Keratinocyte (primary cell): ENCODE results near the gene AKAP13.

ENCODE experiments used
- EZH2 ChIP-seq: IDR thresholded peaks from one replicate; pipeline ENCODE4 v1.6.1; 2012; ENCODE audit warnings: inconsistent platforms, mild to moderate bottlenecking, low read length, moderate library complexity
- TF ChIP-seq, protein P1 (sequence below), 3 experiments: IDR thresholded peaks in 1 of 3; conservative IDR thresholded peaks in 1 of 3; optimal IDR thresholded peaks in 1 of 3; 2 replicates in 2 of 3; 3 replicates in 1 of 3; pipeline versions ENCODE3 to v1.5.1; 2011; ENCODE audit warnings: low read length in 3 of 3, mild to moderate bottlenecking in 3 of 3, moderate library complexity in 2 of 3, control low read depth in 1 of 3, inconsistent platforms in 1 of 3; ENCODE audit not compliant: insufficient read depth in 2 of 3; ENCODE audit errors: extremely low read depth in 1 of 3

DNA sequence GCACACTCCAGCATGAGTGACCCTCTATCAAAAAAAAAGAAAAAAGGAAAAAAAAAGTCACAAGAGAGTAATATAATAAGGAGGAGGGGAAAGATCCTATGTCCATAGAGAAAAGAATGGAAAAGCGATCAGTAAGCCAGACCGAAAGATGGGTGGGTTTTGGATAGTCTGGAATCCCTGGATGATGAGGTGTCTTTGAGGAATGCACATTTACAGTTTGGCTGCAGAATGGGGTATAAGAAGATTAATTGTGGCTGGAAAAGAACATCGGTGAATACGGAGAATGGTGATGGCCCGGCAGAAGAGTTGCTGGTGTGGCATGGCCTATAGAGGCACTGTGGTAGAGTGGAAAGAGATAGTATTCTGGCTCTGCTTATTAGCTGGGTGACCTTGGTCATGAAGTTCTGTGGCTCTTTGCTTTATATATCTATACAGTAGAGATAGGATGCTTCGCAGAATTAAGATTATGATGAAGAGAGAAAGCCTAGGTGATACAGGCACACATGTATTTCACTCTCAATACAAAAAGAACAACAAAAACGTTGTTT is 187.9 kb downstream of the AKAP13 start:
- TF ChIP-seq, protein P1, sequence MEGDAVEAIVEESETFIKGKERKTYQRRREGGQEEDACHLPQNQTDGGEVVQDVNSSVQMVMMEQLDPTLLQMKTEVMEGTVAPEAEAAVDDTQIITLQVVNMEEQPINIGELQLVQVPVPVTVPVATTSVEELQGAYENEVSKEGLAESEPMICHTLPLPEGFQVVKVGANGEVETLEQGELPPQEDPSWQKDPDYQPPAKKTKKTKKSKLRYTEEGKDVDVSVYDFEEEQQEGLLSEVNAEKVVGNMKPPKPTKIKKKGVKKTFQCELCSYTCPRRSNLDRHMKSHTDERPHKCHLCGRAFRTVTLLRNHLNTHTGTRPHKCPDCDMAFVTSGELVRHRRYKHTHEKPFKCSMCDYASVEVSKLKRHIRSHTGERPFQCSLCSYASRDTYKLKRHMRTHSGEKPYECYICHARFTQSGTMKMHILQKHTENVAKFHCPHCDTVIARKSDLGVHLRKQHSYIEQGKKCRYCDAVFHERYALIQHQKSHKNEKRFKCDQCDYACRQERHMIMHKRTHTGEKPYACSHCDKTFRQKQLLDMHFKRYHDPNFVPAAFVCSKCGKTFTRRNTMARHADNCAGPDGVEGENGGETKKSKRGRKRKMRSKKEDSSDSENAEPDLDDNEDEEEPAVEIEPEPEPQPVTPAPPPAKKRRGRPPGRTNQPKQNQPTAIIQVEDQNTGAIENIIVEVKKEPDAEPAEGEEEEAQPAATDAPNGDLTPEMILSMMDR (optimal IDR thresholded peaks at IDR 0.05 in 1 of 3, IDR thresholded peaks at IDR 0.05 in 1 of 3, conservative IDR thresholded peaks at IDR 0.05 in 1 of 3; ENCODE audit: extremely low read depth in 1 of 3, insufficient read depth in 2 of 3, low read length in 3 of 3), result no peak
- no peak for TF ChIP-seq EZH2
